Uterus (tissue), 2 donors: ENCODE measurements around the gene RBFOX2.

ENCODE experiments used
- CTCF ChIP-seq, 4 experiments: fragments of 200-600 bp in 2 of 4; fragments of 450-650 bp in 2 of 4; sonication (generic) in 2 of 4; IDR thresholded peaks; one replicate each; pipeline ENCODE4 v1.5.1; 2016 to 2019; ENCODE audit warnings: antibody characterized with exemption in 4 of 4, mild to moderate bottlenecking in 2 of 4, moderate library complexity in 1 of 4
- POLR2A ChIP-seq, 2 donors: fragments of 450-650 bp; IDR thresholded peaks; one replicate each; pipeline ENCODE4 v1.6.1; 2016; ENCODE audit warnings: antibody characterized with exemption in 2 of 2, mild to moderate bottlenecking in 1 of 2, moderate library complexity in 1 of 2

GRCh38 chr22:35960854-35961253 lies 67.8 kb downstream of the RBFOX2 start:
- TF ChIP-seq CTCF (IDR thresholded peaks at IDR 0.05) (no peak), POLR2A (IDR thresholded peaks at IDR 0.05) (no peak)
